Measurements from ENCODE around the gene FYCO1.

The FYCO1 gene

GRCh38 chr3:45911511-45912226, 84.0 kb downstream of the FYCO1 start:
- DNase-seq, result no peak

- DNase-seq, result no peak
Observed at GRCh38 chr3:45910892-45911291, 84.7 kb downstream of the FYCO1 start.

GRCh38 chr3:45909542-45909941, 86.1 kb downstream of the FYCO1 start:
- no peak for DNase-seq

GRCh38 chr3:45908761-45909160, 86.9 kb downstream of the FYCO1 start:
- no peak for DNase-seq

- no peak for DNase-seq
Observed at GRCh38 chr3:45907769-45908705, 87.6 kb downstream of the FYCO1 start.

- no peak for DNase-seq
Observed at GRCh38 chr3:45906681-45907407, 88.8 kb downstream of the FYCO1 start.

- no peak for DNase-seq
Observed at GRCh38 chr3:45905755-45906154, 89.9 kb downstream of the FYCO1 start.

GRCh38 chr3:45904931-45905330, 90.7 kb downstream of the FYCO1 start:
- no peak for DNase-seq

- DNase-seq, result no peak
Observed at GRCh38 chr3:45896956-45897355, 98.7 kb downstream of the FYCO1 start.

GRCh38 chr3:45895686-45896468, 99.7 kb downstream of the FYCO1 start:
- no peak for DNase-seq

- DNase-seq, result peak in 1 of 3 donors; percentile 22
Observed at GRCh38 chr3:45894015-45894414, 101.6 kb downstream of the FYCO1 start.

GRCh38 chr3:45892161-45892560, 103.5 kb downstream of the FYCO1 start:
- DNase-seq, result no peak

- peak in 2 of 3 donors; percentile 4 to 18 for DNase-seq
Observed at GRCh38 chr3:45890405-45890804, 105.2 kb downstream of the FYCO1 start.

- DNase-seq, result no peak
Observed at GRCh38 chr3:45889337-45889736, 106.3 kb downstream of the FYCO1 start.

- no peak for DNase-seq
Observed at GRCh38 chr3:45887759-45888511, 107.7 kb downstream of the FYCO1 start.

GRCh38 chr3:45887285-45887684, 108.3 kb downstream of the FYCO1 start:
- no peak for DNase-seq

GRCh38 chr3:45885979-45886705, 109.5 kb downstream of the FYCO1 start, which contains the start of gene CCR9:
TSS of gene CCR9 (plus strand) at chr3:45886543. CDS start at chr3:45894934, 8,391 bp downstream.
- no peak for DNase-seq

- no peak for DNase-seq
Observed at GRCh38 chr3:45884368-45885201, 111.0 kb downstream of the FYCO1 start.

GRCh38 chr3:45881078-45882022, 114.3 kb downstream of the FYCO1 start:
- DNase-seq, result no peak

All from suppressor macrophage treated with lipopolysaccharide for 1 hour (primary cell).